ENCODE data around the gene ELP5.

ELP5 gene

GRCh38 chr17:7219229-7219811, 32.7 kb upstream of the ELP5 start:
- no peak for DNase-seq

- DNase-seq = peak; percentile 70
Observed at GRCh38 chr17:7219812-7220592, 32.0 kb upstream of the ELP5 start, which contains the start of the genes ACADVL and DLG4. Gene ACADVL (plus strand): TSS chr17:7219938. CDS start chr17:7219985, 47 bp downstream. Gene DLG4 (minus strand): TSS chr17:7219836.

GRCh38 chr17:7220593-7221277, 31.3 kb upstream of the ELP5 start:
- DNase-seq = peak; percentile 40

- DNase-seq = no peak
Observed at GRCh38 chr17:7221278-7222092, 30.5 kb upstream of the ELP5 start.

- DNase-seq = no peak
Observed at GRCh38 chr17:7222093-7222971, 29.7 kb upstream of the ELP5 start.

- no peak for DNase-seq
Observed at GRCh38 chr17:7222972-7223292, 29.1 kb upstream of the ELP5 start.

GRCh38 chr17:7223375-7223774, 28.6 kb upstream of the ELP5 start:
- no peak for DNase-seq

GRCh38 chr17:7224110-7224509, 27.9 kb upstream of the ELP5 start:
- no peak for DNase-seq

GRCh38 chr17:7224661-7225111, 27.3 kb upstream of the ELP5 start:
- no peak for DNase-seq

GRCh38 chr17:7225711-7226331, 26.2 kb upstream of the ELP5 start:
- no peak for DNase-seq

GRCh38 chr17:7226721-7227710, 25.0 kb upstream of the ELP5 start:
- no peak for DNase-seq

GRCh38 chr17:7228920-7229319, 23.1 kb upstream of the ELP5 start:
- DNase-seq = no peak

- DNase-seq = no peak
Observed at GRCh38 chr17:7229504-7229903, 22.5 kb upstream of the ELP5 start.

GRCh38 chr17:7232114-7232513, 19.9 kb upstream of the ELP5 start:
- DNase-seq = no peak

GRCh38 chr17:7233701-7234082, 18.3 kb upstream of the ELP5 start:
- no peak for DNase-seq

GRCh38 chr17:7234083-7234951, 17.7 kb upstream of the ELP5 start, which contains the start of gene DVL2:
Gene DVL2 (minus strand): TSS chr17:7234517. CDS start chr17:7234262, 255 bp downstream.
- peak; percentile 92 for DNase-seq

GRCh38 chr17:7235693-7236665, 16.0 kb upstream of the ELP5 start:
- DNase-seq = no peak

- no peak for DNase-seq
Observed at GRCh38 chr17:7236808-7237207, 15.2 kb upstream of the ELP5 start.
